Neural cell (in vitro differentiated cells): Measurements from ENCODE around the gene SKIC8.
"Not testable (repeated sequence)": the region's sequence is repeated elsewhere in the genome, so short reads cannot be mapped to it uniquely, and the experiment has no call there.

Source experiments
- CTCF ChIP-seq: fragments of 450-650 bp; IDR thresholded peaks from 2 replicates; pipeline ENCODE4 v1.5.1; 2014; ENCODE audit warnings: antibody characterized with exemption, mild to moderate bottlenecking, moderate library complexity; ENCODE audit not compliant: poor library complexity, severe bottlenecking
- EP300 ChIP-seq: fragments of 450-650 bp; conservative IDR thresholded peaks from 2 replicates; pipeline ENCODE4 v1.6.1; 2014; ENCODE audit warnings: antibody characterized with exemption, mild to moderate bottlenecking, moderate library complexity; ENCODE audit not compliant: poor library complexity, severe bottlenecking
- SMC3 ChIP-seq: fragments of 450-650 bp; conservative IDR thresholded peaks from 2 replicates; pipeline ENCODE4 v1.6.1; 2014; ENCODE audit warnings: antibody characterized with exemption, mild to moderate bottlenecking, moderate library complexity; ENCODE audit not compliant: poor library complexity
- TAF1 ChIP-seq: IDR thresholded peaks from 2 replicates; pipeline ENCODE4 v1.6.1; 2012; ENCODE audit warnings: low read depth

GRCh38 chr15:78245976-78246620 lies 53.3 kb downstream of the SKIC8 start:
- TF ChIP-seq CTCF, EP300, SMC3, TAF1: not testable (repeated sequence)
